Muscle of leg (tissue), 11 donors: ENCODE results near the gene CFHR3. TPM values are rescaled to one million over a fixed set of nuclear protein-coding genes. Genes with fewer than 3 reads are reported as not detected.
"Not testable (repeated sequence)": the region's sequence is repeated elsewhere in the genome, so short reads cannot be mapped to it uniquely, and the experiment has no call there.

Experiments used
- DNase-seq: peaks from one replicate; pipeline ENCODE4 v3.0.0; 2013
- H3K27ac ChIP-seq: one replicate; pipeline ENCODE4 v1.5.1; 2013; ENCODE audit warnings: mild to moderate bottlenecking, low read length, control low read depth
- H3K27me3 ChIP-seq: one replicate; pipeline ENCODE4 v1.6.1; 2013; ENCODE audit warnings: low read length; ENCODE audit not compliant: control insufficient read depth, insufficient read depth
- H3K36me3 ChIP-seq: one replicate; pipeline ENCODE4 v1.6.1; 2013; ENCODE audit warnings: low read length; ENCODE audit not compliant: control insufficient read depth, insufficient read depth
- H3K4me1 ChIP-seq: one replicate; pipeline ENCODE4 v1.6.1; 2013; ENCODE audit warnings: low read length; ENCODE audit not compliant: control insufficient read depth, insufficient read depth
- H3K4me3 ChIP-seq: one replicate; pipeline ENCODE4 v1.5.1; 2013; ENCODE audit warnings: low read length, control low read depth
- H3K9me3 ChIP-seq: replicated peaks from 2 replicates; pipeline ENCODE4 v1.6.1; 2013; ENCODE audit warnings: low read depth, low read length; ENCODE audit not compliant: control insufficient read depth
- WGBS: methylation state at CpG from one replicate; pipeline ENCODE4 v1.1.5; 2013; ENCODE audit warnings: missing lambda C conversion rate; ENCODE audit not compliant: insufficient coverage; 5-methylcytosine and 5-hydroxymethylcytosine counted together
- polyA plus RNA-seq, 8 donors: library from polyadenylated mRNA; unstranded; fragments of 120-200 nt; gene quantifications; one replicate each; pipeline versions ENCODE4 v1.2.1 to v1.2.3, GENCODE V29; 2013; ENCODE audit warnings: inconsistent platforms in 1 of 8, low replicate concordance in 1 of 8; ENCODE audit not compliant: insufficient read length in 8 of 8, insufficient read depth in 1 of 8
- total RNA-seq: library from RNA; stranded (reverse); fragments of 120-200 nt; gene quantifications from one replicate; pipeline ENCODE4 v1.2.4, GENCODE V29; 2013

CFHR3 gene
- total and polyA plus RNA-seq, 9 donors: 1.2 to 4.3 (median 1.9) TPM

DNA sequence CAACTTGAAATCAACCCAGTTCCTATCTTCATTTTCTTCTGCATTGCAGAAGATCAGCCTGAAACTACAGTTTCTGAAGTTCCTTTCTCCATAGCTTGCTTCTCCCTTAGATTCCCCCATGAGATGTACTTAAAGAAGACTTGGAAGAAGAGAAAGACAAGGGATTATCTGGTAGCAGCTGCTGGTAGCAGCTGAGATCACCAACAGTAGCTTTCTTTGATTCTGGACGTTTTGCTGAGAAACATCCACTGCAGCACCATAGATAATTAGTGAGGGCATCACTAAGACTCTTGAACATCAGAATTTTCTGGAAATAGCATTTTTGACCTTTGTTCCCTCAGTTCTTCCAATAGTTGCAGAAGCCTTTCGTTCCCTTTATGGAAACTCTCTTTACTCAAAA is 465 bp upstream of the CFHR3 start:
- peak; percentile 75 for DNase-seq
- Histone ChIP-seq H3K4me3 (no peak overlapping the region), H3K9me3 (no peaks in the 10 kb centered on the region), H3K27me3 (no peaks in the 10 kb centered on the region), H3K27ac (peak overlapping the region; percentile 35), H3K36me3 (no peaks in the 10 kb centered on the region), H3K4me1 (no peaks in the 10 kb centered on the region)
- no CpG with 5 or more reads among the region's 2 CpGs for WGBS

DNA sequence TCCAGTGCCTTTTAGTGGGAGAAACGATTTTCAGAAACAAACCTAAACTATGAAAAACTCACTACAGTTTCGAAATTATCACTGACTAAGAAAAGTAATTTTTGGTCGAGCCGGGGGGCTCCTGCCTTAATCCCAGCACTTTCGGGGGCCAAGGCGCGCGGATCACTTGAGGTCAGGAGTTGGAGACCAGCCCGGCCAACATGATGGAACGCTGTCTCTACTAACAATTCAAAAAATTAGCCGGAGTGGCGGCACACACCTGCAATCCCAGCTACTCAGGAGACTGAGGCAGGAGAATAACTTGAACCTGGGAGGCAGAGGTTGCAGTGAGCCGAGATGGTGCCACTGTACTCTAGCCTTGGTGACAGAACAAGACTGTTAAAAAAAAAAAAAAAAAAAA is 3.0 kb downstream of the CFHR3 start:
- no peak overlapping the region for H3K27ac ChIP-seq
- no peaks in the 10 kb centered on the region for H3K36me3 ChIP-seq
- H3K9me3 ChIP-seq: no peaks in the 10 kb centered on the region
- no peak overlapping the region for H3K4me3 ChIP-seq
- H3K4me1 ChIP-seq: no peaks in the 10 kb centered on the region
- no peak for DNase-seq
- H3K27me3 ChIP-seq: no peaks in the 10 kb centered on the region
- no CpG with 5 or more reads among the region's 13 CpGs for WGBS

DNA sequence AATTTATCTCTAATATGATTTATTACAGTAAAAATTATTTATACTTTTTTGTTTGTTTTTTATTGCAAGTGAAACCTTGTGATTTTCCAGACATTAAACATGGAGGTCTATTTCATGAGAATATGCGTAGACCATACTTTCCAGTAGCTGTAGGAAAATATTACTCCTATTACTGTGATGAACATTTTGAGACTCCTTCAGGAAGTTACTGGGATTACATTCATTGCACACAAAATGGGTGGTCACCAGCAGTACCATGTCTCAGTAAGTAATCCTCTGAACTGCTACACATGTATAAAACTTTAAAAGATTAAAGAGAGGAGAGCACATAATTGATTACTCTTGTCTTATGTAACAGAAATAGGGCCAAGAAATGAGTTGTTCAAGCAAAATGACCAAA is 4.5 kb downstream of the CFHR3 start:
- no peak for DNase-seq
- WGBS: no CpG with 5 or more reads among the region's 1 CpG

DNA sequence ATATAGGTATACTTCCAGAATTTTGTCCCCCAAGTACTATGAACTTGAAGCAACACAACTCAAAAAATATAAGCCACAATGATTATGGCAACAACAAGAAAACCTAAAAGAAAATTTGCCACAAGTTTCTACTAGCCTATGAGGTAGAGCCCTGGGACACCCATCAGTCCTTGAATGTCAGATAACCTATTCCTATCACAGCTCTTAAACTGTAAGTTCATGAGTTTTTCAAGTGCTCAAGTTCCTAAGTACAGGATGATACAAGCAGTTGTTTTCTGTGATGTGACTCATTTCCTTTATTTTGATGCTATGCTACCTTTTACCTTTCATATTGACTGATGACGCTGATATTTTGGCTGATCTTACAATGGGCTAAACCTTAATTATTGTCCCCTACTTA is 16.6 kb downstream of the CFHR3 start:
- no CpG with 5 or more reads among the region's 1 CpG for WGBS
- not testable (repeated sequence) for H3K27ac ChIP-seq, H3K36me3 ChIP-seq, H3K4me1 ChIP-seq, H3K27me3 ChIP-seq, H3K9me3 ChIP-seq, H3K4me3 ChIP-seq, DNase-seq

More for the DNA sequence above, 4.5 kb downstream of the CFHR3 start:
- Histone ChIP-seq H3K27me3 (no peaks in the 10 kb centered on the region), H3K4me3 (no peak overlapping the region), H3K4me1 (no peaks in the 10 kb centered on the region), H3K36me3 (no peaks in the 10 kb centered on the region), H3K27ac (no peak overlapping the region), H3K9me3 (no peaks in the 10 kb centered on the region)

DNA sequence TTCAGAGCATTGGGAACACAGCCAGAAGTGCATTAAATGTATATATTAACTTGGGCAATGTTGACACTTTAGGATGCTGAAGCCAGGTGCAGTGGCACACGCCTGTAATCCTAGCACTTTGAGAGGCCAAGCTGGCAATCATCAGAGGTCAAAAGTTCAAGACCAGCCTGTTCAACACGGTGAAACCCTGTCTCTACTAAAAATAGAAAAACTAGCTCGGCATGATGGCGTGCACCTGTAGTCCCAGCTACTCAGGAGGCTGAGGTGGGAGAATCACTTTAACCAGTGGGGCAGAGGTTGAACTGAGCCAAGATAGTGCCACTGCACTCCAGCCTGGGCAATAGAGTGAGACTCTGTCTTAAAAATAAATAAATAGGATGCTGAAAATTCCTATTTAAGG is 19.5 kb downstream of the CFHR3 start:
- WGBS: no CpG with 5 or more reads among the region's 4 CpGs
- H3K4me3 ChIP-seq, H3K4me1 ChIP-seq, H3K27me3 ChIP-seq, H3K36me3 ChIP-seq, H3K27ac ChIP-seq, H3K9me3 ChIP-seq: not testable (repeated sequence)
- DNase-seq: peak; percentile 37

DNA sequence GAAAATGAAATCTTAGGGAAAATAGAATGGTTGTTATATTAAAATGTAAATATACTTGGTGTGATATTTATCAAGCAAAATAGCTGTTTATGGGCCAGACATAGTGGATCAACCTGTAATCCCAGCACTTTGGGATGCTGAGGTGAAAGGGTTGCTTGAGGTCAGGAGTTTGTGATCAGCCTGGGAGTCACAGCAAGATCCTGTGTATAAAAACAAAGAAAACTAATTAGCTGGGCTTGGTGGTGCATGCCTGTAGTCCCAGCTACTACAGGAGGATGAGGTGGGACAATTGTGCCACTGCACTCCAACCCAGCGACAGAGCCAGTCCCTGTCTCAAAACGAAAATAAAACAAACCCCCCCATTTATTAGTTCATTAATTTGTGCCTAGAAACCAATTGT is 23.3 kb downstream of the CFHR3 start:
- WGBS: no CpG with 5 or more reads among the region's 2 CpGs
- Histone ChIP-seq H3K4me1 (no peaks in the 10 kb centered on the region), H3K27me3 (no peaks in the 10 kb centered on the region)

DNA sequence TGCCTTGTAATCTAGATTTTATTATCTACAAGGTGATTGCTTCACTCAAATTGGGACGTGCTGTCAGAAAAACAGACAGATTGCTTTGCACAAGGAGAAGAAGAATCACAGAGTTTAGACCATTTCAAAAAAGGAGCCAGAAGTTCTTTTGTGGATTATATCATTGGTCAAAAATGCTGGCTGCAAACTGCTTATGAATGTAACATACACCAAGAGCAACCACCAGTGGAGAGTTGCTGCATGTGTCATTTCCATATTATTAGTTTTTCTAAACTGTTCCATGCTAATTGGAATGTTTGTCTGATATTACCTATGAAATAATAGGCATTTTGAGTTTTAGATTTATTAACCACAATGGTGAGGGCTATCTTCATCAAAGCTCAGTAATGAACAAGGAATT is 27.3 kb downstream of the CFHR3 start:
- no CpG with 5 or more reads among the region's 1 CpG for WGBS
- DNase-seq, H3K27ac ChIP-seq, H3K9me3 ChIP-seq, H3K4me3 ChIP-seq, H3K4me1 ChIP-seq, H3K27me3 ChIP-seq, H3K36me3 ChIP-seq: not testable (repeated sequence)

More for the DNA sequence above, 23.3 kb downstream of the CFHR3 start:
- H3K27ac ChIP-seq: no peak overlapping the region
- no peak for DNase-seq
- H3K36me3 ChIP-seq: no peaks in the 10 kb centered on the region
- H3K4me3 ChIP-seq: no peak overlapping the region
- no peaks in the 10 kb centered on the region for H3K9me3 ChIP-seq

DNA sequence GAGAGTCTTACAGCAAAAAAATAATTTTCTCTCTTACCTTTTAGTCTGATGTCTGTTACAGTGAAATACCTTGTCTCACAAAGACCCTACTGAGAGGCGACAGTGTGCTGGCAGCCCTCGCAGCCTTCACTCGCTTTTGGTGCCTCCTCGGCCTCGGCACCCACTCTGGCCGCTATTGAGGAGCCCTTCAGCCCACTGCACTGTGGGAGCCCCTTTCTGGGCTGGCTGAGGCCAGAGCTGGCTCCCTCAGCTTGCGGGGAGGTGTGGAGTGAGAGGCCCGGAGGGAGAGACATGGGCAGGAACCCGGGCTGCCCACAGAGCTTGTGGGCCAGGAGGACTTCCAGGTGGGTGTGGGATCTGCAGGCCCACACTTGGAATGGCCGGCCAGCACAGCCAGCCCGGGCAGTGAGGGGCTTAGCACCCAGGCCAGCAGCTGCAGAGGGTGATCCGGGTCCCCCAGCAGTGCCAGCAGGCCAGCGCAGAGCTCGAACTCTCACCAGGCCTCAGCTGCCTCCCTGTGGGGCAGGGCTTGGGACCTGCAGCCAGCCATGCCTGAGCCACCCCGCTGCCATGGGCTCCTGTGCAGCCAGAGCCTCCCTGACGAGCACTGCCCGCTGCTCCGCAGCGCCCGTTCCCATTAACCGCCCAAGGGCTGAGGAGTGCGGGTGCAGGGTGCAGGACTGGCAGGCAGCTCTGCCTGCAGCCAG is 34.0 kb downstream of the CFHR3 start:
- Histone ChIP-seq H3K36me3 (no peaks in the 10 kb centered on the region), H3K27me3 (no peaks in the 10 kb centered on the region), H3K4me3 (no peak overlapping the region), H3K4me1 (no peaks in the 10 kb centered on the region), H3K27ac (no peak overlapping the region), H3K9me3 (no peaks in the 10 kb centered on the region)
- 85% methylated on average over 21 of the region's 22 CpGs for WGBS
- no peak for DNase-seq

DNA sequence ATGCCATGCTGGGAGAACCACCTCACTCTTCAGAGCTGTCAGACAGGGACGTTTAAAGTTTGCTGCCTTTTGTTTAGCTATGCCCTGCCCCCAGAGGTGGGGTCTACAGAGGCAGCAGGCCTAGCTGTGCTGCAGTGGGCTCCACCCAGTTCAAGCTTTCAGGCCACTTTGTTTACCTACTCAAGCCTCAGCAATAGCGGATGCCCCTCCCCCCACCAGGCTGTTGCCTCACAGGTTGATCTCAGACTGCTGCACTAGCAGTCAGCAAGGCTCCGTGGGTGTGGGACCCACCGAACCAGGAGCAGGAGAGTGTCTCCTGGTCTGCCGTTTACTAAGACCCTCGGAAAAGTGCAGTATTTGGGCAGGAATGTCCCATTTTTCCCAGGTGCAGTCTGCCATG is 42.8 kb downstream of the CFHR3 start:
- H3K4me3 ChIP-seq: not testable (repeated sequence)
- WGBS: 43% methylated on average over 1 of the region's 6 CpGs

DNA sequence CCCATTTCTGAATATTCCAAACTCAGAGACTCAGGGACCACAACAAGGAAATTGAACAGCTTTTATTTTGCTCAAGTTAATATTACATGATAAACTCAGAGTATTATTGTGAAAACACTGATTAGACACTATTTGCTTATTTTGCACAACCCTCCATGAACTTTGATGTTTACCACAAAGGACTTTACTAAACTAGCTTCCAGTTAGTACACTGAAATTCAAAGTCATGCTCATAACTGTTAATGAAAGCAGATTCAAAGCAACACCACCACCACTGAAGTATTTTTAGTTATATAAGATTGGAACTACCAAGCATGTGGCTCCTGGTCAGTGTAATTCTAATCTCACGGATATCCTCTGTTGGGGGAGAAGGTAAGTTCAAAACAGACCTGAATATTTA is 44.9 kb downstream of the CFHR3 start, which contains the start of gene CFHR1:
Gene CFHR1, plus strand, starts transcription at position 201 of the 400 bp plus-strand sequence. Its CDS starts 114 bp downstream, at position 315.
- not testable (repeated sequence) for H3K27ac ChIP-seq, H3K4me3 ChIP-seq, H3K27me3 ChIP-seq, H3K9me3 ChIP-seq, H3K36me3 ChIP-seq, H3K4me1 ChIP-seq, DNase-seq
- WGBS: no CpG with 5 or more reads among the region's 1 CpG

More for the DNA sequence above, 42.8 kb downstream of the CFHR3 start:
- H3K27ac ChIP-seq, DNase-seq, H3K36me3 ChIP-seq, H3K4me1 ChIP-seq, H3K27me3 ChIP-seq, H3K9me3 ChIP-seq: not testable (repeated sequence)

DNA sequence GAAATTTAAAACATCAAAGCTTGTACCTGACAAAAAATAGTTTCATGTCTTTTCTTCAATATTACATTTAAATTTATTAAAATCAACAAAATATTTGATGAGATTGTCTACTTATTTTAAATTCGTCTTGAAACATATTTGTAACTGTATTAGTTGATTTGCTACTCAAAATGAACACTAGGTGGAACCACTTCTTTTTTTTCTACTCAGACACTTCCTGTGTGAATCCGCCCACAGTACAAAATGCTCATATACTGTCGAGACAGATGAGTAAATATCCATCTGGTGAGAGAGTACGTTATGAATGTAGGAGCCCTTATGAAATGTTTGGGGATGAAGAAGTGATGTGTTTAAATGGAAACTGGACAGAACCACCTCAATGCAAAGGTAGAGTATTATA is 53.2 kb downstream of the CFHR3 start:
- no CpG with 5 or more reads among the region's 4 CpGs for WGBS
- H3K4me3 ChIP-seq, H3K27me3 ChIP-seq, H3K27ac ChIP-seq, H3K9me3 ChIP-seq, H3K36me3 ChIP-seq, H3K4me1 ChIP-seq: not testable (repeated sequence)
- DNase-seq: peak; percentile 49
